Mesangial cell (primary cell): ENCODE data around the gene CBX5. TPM values are rescaled to one million over a fixed set of nuclear protein-coding genes. Genes with fewer than 3 reads are reported as not detected.

ENCODE experiments used
- total RNA-seq: library from RNA; depleted of rRNA; stranded (reverse); fragments of >200 nt; gene quantifications from 2 replicates; pipeline ENCODE4 v1.2.3, GENCODE V29; 2015

CBX5 gene
- 44.6 and 73.7 TPM in 2 replicates for total RNA-seq

DNA sequence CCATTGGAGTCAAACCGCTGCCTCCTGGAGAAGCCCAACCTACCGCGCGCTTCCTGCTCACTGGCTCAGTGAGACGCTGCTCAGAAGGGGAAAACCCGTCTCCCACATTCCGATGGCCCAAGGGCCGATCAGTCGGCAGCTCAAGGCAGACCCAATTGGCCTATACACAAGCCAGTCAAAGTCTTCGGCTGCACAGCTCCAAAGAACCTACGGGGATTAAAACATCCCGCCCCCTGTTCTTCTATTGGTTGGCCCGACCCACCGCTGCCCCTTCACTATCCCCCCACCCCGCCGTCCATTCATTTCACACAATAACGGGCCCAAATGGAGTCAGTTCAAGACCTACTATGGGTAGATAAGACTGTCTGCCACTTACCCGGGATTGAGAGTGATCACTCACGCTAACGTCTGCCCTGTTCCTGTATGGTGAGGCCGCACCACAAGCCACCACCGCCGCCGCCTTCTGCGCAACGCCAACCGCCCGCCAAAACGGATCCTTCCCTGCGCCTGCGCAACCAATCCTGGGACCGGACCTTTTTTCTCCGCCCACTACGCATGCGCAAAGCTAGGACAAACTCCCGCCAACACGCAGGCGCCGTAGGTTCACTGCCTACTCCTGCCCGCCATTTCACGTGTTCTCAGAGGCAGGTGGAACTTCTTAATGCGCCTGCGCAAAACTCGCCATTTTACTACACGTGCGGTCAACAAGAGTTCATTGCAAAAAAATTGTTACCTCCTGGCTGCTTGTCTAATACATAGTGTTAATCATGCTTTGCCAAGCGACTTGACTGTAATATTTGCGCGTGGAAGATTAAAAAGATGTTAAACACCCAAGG lies at the start of gene CBX5:
Gene CBX5, minus strand, starts transcription at position 491 of the 836 bp plus-strand sequence. CDS start 22,472 bp downstream, outside the sequence.

DNA sequence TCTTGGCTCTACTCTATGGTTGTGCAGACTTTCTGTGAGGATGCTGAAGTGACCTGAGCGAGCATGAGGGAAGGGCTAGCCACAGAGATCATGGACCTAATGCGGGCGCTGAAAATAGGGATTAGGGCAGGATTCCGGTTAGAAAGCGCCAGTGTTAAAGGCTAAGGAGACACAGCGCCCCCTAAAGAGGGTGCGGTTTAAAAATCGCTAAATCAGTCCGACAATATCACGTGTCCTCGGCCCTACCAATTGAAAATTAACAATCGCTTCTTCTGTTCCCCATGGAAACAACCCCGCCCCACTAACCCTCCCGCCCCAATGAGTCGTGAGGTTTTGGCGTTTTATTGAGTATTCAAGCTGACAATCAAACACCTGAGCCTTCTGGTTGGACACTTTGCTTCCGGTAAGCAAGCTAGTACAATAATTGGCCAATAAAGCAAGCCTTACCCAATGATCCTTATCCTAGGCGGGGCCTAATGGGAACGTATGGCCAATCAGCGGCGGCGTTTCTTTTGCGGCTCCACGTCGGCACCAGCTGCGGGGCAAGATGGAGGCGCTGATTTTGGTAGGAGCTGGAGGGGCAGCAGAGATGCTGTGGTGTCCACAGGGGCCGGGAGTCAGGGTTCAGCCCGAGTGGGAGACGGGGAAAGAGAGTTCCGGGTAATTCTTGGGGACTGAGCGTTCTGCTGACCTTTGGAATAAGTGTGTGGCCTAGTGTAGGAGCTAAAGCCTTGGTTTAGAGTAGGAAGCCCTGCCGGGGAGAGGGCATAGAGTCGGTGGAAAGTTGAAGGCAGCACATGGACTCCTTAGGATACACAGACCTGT lies 44.9 kb upstream of the CBX5 start, which contains the start of gene COPZ1:
Gene COPZ1, plus strand, starts transcription at position 515 of the 825 bp plus-strand sequence. Its CDS starts 33 bp downstream, at position 548.

DNA sequence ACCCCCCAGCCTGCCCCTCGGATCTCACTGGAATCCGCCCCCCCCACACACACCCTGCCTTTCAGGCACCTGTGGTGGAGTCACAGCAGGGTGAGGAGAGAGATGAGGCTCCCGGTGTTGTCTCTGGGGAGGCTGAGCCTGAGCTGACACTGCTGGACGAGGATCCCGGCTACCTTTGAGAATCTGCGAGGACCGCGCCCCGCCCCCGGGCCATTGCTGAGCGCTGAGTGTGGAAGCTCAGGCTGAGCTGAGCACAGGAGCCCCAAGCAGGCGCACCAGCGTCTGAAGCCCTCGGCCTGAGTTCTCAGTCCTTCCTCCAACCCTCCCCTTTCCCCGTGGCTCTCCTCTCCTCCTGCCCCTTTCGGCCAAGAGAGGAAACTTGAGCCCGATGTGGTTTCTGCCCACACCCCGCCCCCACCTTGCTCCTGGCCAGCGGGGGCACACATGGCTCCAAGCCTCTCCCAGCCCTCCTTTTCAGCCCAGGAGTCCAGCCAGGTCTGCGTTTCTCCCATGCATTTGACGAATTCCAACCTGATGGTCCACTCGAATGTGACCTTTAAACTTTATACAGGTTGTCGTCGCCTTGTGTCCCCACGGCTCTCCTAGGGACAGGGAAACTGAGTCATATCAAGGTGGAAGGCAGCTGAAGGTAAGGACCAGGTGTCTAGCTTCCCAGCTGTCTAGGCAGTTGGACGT lies 21.0 kb upstream of the CBX5 start, which contains the start of gene NFE2:
Gene NFE2, minus strand, starts transcription at position 284 of the 696 bp plus-strand sequence. CDS start 5,767 bp downstream, outside the sequence.

DNA sequence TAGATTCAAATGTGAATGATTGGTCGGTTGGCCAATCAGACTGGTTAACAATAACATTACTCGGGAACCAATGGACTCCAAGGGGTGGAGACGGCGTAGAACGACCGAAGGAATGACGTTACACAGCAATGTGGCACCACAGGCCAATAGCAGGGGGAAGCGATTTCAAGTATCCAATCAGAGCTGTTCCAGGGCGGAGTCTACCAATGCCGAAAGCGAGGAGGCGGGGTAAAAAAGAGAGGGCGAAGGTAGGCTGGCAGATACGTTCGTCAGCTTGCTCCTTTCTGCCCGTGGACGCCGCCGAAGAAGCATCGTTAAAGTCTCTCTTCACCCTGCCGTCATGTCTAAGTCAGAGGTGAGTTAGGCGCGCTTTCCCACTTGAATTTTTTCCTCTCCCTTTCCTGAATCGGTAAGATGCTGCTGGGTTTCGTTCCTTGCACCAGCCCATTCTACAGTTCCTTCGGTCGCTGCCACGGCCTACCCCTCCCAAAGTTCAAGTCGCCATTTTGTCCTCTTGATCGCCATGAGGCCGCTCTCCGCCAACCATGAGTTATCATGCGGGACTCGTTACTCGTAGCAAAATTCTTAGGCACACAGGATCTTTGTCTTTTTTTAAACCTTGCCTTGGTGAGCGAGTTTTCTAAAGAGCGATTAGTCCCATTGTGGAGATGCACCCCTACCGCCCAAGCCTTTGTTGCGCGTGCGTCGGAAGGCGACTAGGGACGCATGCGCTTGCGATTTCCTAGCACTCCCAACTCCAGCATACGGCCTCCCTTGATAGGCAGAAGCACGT lies 742 bp upstream of the CBX5 start, which contains the start of gene HNRNPA1:
Gene HNRNPA1, plus strand, starts transcription at position 259 of the 793 bp plus-strand sequence. Its CDS starts 82 bp downstream, at position 341.

Other genes starting within 250 kb of the CBX5 start
- gene HOXC5, start 247.1 kb downstream of the CBX5 start, total RNA-seq, result 0.76 and 2.0 TPM in 2 replicates
- gene HOXC4, start 226.3 kb downstream of the CBX5 start, total RNA-seq, result 2.3 and 2.8 TPM in 2 replicates
- gene SMUG1, start 91.1 kb downstream of the CBX5 start, total RNA-seq, result 31.6 and 45.0 TPM in 2 replicates
- gene HNRNPA1, start 604 bp upstream of the CBX5 start, total RNA-seq, result 330 and 435 TPM in 2 replicates
- 0.63 TPM in 1 of 2 replicates, not detected in the other for gene NFE2, start 20.9 kb upstream of the CBX5 start, total RNA-seq
- gene COPZ1, start 45.0 kb upstream of the CBX5 start, total RNA-seq, result 78.7 and 94.2 TPM in 2 replicates
- gene GPR84, start 84.4 kb upstream of the CBX5 start, total RNA-seq, result not detected in 2 replicates
- 5.9 and 11.5 TPM in 2 replicates for gene ZNF385A, start 104.6 kb upstream of the CBX5 start, total RNA-seq
- gene ITGA5, start 139.1 kb upstream of the CBX5 start, total RNA-seq, result 141 and 228 TPM in 2 replicates
- not detected in 2 replicates for gene GTSF1, start 193.5 kb upstream of the CBX5 start, total RNA-seq
- under 0.01 and 0.16 TPM in 2 replicates for gene NCKAP1L, start 217.6 kb upstream of the CBX5 start, total RNA-seq